GM18520 (cell line): Measurements from ENCODE around the gene CERS6.
"Not testable (repeated sequence)": the region's sequence is repeated elsewhere in the genome, so short reads cannot be mapped to it uniquely, and the experiment has no call there.

Experiments used
- ATAC-seq: cut with Tn5 transposase; IDR thresholded peaks from one replicate; pipeline ENCODE4 v1.9.1; 2021; ENCODE audit not compliant: unreplicated experiment

CERS6 gene

DNA sequence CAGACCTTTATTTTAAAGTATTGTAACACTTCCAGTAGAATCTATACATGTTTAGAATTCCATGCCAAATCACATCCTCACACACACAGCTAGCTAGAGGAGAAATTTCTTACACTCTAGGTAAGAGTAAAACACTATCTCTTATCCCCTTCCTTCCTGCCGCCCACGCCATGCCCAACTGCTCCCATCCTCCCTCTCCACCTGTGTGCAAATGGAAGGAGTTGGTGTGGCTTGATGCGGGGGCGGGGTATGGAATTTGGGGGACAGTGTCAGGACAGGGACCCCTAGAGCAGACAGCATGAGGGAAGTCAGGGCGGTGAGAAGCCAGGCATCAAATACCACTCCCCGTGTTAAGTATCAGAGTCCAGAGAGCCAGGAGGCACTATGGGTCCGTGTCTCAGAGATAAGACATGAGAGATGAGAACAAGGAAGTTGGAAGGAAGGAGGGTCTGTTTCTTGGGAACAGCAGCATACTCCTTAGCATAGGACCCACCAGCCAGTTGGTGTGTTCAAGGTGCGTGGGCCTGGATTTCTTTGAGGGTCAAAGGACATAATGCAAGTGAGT, 297.8 kb downstream of the CERS6 start:
- no peak for ATAC-seq

DNA sequence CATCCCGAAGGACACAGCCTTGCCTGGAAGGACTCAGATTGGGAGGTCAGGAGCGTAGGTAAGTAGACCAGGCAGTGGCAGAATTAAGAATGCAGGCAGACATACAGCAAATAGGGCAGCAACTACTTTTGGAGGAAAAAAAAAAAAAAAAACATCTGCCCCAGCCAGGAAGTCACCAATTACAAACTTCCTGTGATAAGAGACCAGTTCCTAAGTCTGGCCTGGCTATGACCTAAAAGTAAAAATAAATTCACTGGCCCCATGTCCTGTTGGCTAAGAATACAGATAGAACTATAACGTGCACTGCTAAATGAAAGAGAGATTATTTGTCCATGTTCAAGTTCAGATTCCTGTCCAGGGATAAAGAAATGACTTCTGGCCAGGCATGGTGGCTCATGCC, 301.2 kb downstream of the CERS6 start:
- ATAC-seq = no peak

DNA sequence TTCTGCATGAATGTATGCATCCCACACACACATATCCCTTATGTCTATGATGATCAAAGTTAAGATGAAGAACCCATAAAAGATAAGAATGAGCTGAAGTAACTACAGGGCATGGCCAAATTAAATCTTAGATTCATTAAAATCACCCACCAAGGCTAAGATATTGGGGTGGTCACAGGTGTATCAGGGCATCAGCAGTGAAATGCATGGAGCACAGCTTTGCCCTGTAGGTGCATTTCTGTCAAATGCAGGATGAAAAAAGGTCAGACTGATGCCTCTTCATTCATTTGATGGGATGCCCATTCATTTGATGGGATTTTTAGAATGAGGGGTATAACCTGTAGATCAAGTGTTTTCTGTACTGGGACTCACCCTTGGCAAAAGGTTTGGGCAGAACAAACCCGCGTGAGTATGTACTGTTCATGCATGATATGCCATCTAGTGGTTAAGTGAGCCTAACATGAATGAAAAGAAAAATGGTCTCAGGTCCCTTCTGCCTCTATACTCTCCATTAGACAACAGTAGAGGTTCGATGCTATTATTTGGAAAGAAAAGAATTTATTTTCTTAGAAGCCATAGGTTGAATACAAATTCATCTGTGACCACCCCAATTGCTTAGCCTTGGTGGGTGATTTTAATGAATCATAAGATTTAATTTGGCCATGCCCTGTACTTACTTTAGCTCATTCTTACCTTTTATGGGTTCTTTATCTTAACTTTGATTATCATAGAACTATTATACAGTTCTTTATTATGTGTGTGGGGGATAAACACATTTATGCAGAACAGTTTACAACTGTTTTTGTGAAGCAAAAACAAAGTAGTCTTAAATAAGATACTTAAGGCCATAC, 303.1 kb downstream of the CERS6 start:
- peak; percentile 57 for ATAC-seq

- ATAC-seq = no peak
Measured at GRCh38 chr2:168765401-168765800, 309.3 kb downstream of the CERS6 start.

- no peak for ATAC-seq
Measured at GRCh38 chr2:168766600-168766999, 310.5 kb downstream of the CERS6 start.

- no peak for ATAC-seq
Measured at GRCh38 chr2:168767258-168767657, 311.2 kb downstream of the CERS6 start.

DNA sequence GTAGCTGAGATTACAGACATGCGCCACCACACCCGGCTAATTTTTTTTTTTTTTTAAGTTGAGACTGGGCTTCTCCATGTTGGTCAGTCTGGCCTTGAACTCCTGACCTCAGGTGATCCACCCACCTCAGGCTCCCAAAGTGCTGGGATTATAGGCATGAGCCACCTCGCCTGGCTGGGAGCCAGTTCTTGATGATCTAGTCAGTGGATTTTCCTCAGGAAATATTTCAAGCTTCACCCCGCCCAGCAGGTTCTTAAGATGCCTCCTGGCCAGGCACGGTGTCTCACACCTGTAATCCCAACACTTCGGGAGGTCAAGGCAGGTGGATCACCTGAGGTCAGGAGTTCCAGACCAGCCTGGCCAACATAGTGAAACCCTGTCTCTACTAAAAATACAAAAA, 312.3 kb downstream of the CERS6 start:
- ATAC-seq = not testable (repeated sequence)

GRCh38 chr2:168770796-168771195, 314.7 kb downstream of the CERS6 start:
- no peak for ATAC-seq

GRCh38 chr2:168772704-168773103, 316.6 kb downstream of the CERS6 start:
- ATAC-seq = no peak

- ATAC-seq = no peak
Measured at GRCh38 chr2:168773128-168773527, 317.1 kb downstream of the CERS6 start.

DNA sequence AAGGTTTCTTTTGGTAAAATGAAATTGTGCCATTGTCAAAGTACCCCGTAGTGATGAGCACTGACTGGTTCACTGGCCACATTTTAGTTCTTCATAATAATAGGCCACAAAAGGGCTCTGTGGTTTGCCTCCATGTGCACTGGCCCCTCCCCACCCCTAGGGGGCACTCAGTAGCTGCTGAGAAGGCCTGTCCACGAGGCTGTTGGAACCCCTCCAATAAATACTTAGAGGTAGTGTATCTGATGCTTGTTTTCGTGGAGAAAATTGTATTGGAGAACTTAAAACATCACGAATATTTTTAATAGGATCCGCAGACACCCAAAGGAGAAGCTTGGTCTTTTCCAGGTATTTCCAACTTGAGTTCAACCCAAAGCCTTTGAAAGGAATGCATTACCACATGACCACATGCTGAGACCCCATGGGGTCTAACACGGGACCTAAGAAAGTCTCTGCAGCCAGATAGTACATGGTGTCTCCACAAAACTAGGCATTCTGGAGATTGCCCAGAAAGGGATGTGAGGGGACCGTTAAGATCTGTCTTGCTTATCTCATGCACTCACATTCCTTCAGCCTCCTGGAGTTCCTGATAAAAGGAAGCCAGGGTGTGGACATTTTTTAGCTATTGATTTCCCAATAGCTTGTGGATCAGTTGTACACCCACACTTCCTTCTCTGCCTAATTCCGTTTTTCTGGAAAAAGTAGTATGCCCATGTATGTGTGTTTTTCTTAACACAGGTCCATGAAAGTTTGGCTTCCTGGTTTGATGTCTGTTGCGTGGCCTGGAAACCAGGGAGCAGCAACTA, 317.8 kb downstream of the CERS6 start:
- ATAC-seq = no peak

- no peak for ATAC-seq
Measured at GRCh38 chr2:168775837-168776236, 319.8 kb downstream of the CERS6 start.

GRCh38 chr2:168780669-168781071, 324.6 kb downstream of the CERS6 start:
- no peak for ATAC-seq

- ATAC-seq = no peak
Measured at GRCh38 chr2:168781191-168781817, 325.2 kb downstream of the CERS6 start.

- no peak for ATAC-seq
Measured at GRCh38 chr2:168782271-168782670, 326.2 kb downstream of the CERS6 start.

GRCh38 chr2:168784993-168785392, 328.9 kb downstream of the CERS6 start:
- ATAC-seq = no peak

DNA sequence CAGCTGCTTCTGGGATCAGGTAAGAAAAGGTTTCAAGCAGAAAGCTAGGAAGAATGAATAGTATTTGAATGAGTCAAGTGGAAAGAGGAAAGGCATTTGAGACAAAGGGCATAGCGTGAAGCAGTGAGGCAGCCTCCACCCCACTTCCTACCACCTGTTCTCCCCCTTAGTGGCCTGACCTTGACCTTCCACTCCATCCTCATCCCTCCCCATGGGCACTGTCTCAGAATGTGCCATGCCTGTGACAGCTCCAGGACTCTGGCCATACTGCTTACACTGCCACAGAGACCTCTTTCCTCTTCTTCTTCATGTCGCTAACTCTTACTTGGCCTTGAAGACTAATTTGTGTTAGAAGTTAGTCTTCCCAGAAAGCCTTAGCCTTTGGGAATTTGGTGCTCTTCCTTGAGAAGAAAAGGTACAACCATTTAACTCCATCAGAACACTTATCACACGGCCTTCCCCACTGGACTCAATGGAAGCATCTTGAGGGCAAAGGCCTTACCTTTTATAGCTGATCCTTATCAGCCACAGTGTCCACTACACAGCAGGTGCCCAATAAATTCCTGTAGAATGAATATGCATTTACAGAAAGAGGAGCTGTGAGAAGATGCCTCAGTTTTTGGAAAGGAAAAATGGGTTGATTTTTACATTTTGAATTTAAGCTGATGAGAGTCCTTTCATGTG, 331.2 kb downstream of the CERS6 start:
- ATAC-seq = no peak

DNA sequence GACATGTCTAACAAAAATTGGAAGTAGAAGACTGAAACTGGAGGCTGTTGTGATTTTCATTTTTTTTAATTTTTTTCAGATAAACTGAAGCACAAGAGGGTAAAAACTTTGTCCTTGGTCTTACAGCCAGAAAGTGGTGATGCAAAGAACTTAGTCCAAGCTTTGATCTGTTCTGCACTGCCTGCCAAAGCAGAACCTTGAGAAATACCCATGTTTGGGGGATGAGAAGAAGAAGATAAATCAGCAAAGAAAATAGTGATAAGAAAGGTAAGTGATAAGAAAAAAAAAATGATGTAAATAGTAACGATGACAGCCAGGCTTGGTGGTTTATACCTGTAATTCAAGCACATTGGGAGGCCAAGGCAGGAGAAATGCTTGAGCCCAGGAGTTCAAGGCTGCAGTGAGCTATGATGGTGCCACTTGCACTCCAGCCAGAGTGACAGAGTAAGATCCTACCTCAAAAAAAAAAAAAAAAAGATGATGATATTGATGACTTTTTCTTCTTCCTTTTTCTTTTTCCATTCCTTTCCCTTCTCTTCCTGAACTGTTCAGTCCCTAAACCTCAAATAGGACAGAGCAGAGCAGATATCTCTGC, 331.8 kb downstream of the CERS6 start:
- no peak for ATAC-seq

DNA sequence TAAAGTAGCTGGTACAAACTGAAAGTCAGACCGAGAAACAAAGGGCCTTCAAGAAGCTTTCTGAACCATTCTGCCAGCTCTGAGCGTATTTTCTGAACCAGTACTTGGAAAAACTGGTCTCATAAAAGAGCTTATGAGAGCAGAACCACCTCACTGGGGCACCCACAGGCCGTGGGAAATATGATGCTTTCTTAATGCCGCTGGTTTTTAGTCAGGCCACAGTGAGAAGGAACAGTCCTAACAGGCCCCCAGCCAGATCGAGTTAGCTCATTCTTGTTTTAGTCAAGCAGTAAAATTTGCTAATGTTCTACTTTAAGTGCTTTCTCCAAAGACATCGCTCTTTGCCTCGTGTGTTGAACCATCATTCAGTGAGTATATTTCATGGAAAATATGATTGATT, 333.7 kb downstream of the CERS6 start:
- no peak for ATAC-seq

GRCh38 chr2:168790226-168790902, 334.3 kb downstream of the CERS6 start:
- no peak for ATAC-seq
